Measurements from ENCODE around the gene CELSR1.
"Not testable (repeated sequence)": the region's sequence is repeated elsewhere in the genome, so short reads cannot be mapped to it uniquely, and the experiment has no call there.

The CELSR1 gene

DNA sequence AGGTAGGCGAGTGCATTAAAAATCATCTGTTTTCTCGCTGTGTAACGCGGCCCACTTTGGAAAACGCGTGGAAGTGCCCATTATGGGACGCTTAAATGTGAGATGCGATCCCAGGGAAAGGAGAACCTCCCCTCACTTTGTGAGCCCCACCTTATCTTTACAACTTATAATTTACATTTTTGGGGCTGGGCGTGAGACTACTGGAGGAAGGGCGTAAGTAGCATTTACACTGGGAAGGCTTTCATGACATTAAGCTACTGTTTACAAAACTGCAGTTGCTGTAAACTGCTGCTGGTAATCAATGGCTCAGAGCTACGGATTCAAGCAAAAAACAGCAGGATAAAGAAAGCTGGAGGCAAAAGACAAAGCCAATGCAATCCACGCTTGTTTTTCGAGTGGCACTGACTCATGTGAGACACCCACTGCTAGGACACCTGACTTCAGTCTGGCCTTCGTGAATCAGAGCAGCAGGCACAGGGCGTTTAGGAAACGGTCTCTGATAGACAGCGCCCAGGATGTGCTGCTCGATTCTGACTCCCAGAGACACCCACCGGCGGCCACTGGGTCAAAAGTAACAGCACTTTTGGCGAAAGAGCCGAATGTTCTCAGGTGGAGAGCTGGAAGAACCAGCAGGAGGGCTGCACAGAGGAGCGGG, 123.6 kb downstream of the CELSR1 start:
- Histone ChIP-seq H3K9ac (ENCODE audit: low read depth, low read length) (no peak overlapping the region), H3K4me3 (ENCODE audit: low read depth, low read length) (no peak overlapping the region), H3K9me3 (ENCODE audit: control insufficient read depth, insufficient read depth, low read length) (no peaks in the 10 kb centered on the region), H3K36me3 (ENCODE audit: control insufficient read depth, insufficient read depth, low read length) (0 out of 2 replicates have a peak, but pooled peaks cover 3% of the 10 kb centered on the region), H3K27me3 (ENCODE audit: control insufficient read depth, insufficient read depth, low read length) (no peaks in the 10 kb centered on the region), H3K4me1 (ENCODE audit: control insufficient read depth, insufficient read depth, low read length) (no peaks in the 10 kb centered on the region), H3K27ac (ENCODE audit: low read depth, low read length) (no peak overlapping the region)

DNA sequence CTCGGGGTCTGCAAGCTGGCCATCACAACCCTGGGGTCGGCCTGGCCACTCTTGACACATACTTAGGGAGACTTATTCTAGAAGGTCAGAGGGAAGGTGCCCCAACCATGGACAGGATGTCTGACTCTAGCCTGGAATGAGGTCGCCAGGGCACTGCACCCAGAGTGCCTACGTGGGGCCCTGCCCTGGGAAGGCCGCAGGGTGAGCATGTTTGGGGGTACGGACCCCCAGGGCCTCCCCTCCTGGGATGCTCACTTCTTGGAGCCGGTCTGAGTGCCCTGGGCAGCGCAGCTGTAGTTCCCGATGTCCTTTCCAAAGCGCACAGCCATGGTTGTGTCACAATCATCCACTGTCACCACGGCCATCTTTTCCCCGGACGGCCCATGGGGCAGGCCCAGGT, 126.1 kb downstream of the CELSR1 start:
- no peak overlapping the region for H3K9ac ChIP-seq (ENCODE audit: low read depth, low read length)
- no peak overlapping the region for H3K27ac ChIP-seq (ENCODE audit: low read depth, low read length)

GRCh38 chr22:46410291-46410808, 127.1 kb downstream of the CELSR1 start:
- Histone ChIP-seq H3K4me3 (ENCODE audit: low read depth, low read length) (no peak overlapping the region), H3K4me1 (ENCODE audit: control insufficient read depth, insufficient read depth, low read length) (no peaks in the 10 kb centered on the region), H3K9me3 (ENCODE audit: control insufficient read depth, insufficient read depth, low read length) (no peaks in the 10 kb centered on the region), H3K9ac (ENCODE audit: low read depth, low read length) (no peak overlapping the region), H3K36me3 (ENCODE audit: control insufficient read depth, insufficient read depth, low read length) (no peaks in the 10 kb centered on the region), H3K27ac (ENCODE audit: low read depth, low read length) (no peak overlapping the region), H3K27me3 (ENCODE audit: control insufficient read depth, insufficient read depth, low read length) (no peaks in the 10 kb centered on the region)

More for the DNA sequence above, 126.1 kb downstream of the CELSR1 start:
- Histone ChIP-seq H3K27me3 (ENCODE audit: control insufficient read depth, insufficient read depth, low read length) (no peaks in the 10 kb centered on the region), H3K9me3 (ENCODE audit: control insufficient read depth, insufficient read depth, low read length) (no peaks in the 10 kb centered on the region), H3K36me3 (ENCODE audit: control insufficient read depth, insufficient read depth, low read length) (no peaks in the 10 kb centered on the region), H3K4me1 (ENCODE audit: control insufficient read depth, insufficient read depth, low read length) (no peaks in the 10 kb centered on the region), H3K4me3 (ENCODE audit: low read depth, low read length) (no peak overlapping the region)

DNA sequence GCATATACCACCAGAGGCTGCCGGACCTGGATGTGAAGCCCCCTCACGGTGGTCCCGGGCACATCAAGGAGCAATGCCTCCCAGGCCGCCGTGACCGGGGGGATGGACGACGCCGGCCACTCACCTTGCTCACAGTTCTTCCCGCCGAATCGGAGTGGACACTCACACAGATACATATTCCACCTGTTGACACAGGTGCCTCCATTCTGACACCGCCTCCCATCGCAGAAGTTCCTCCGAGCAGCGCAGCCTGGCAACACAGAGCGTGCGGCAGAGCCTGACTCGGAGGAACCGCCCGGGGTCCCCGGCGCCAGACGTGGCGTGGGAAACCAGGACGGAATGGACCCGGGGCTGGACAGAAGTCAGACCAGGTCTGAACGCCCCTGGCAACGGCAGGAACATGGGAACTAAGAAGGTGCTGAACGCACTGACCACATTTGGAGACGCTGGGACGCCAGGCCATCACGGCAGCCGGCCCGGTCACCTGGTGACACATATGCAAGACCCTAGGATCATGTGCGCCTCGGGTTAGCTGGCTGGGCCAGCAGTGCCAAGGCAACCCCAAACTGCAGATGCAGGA, 127.7 kb downstream of the CELSR1 start:
- H3K36me3 ChIP-seq (ENCODE audit: control insufficient read depth, insufficient read depth, low read length) = no peaks in the 10 kb centered on the region
- H3K4me1 ChIP-seq (ENCODE audit: control insufficient read depth, insufficient read depth, low read length) = no peaks in the 10 kb centered on the region
- no peaks in the 10 kb centered on the region for H3K9me3 ChIP-seq (ENCODE audit: control insufficient read depth, insufficient read depth, low read length)
- no peak overlapping the region for H3K27ac ChIP-seq (ENCODE audit: low read depth, low read length)
- no peak overlapping the region for H3K9ac ChIP-seq (ENCODE audit: low read depth, low read length)
- H3K4me3 ChIP-seq (ENCODE audit: low read depth, low read length) = no peak overlapping the region
- no peaks in the 10 kb centered on the region for H3K27me3 ChIP-seq (ENCODE audit: control insufficient read depth, insufficient read depth, low read length)

DNA sequence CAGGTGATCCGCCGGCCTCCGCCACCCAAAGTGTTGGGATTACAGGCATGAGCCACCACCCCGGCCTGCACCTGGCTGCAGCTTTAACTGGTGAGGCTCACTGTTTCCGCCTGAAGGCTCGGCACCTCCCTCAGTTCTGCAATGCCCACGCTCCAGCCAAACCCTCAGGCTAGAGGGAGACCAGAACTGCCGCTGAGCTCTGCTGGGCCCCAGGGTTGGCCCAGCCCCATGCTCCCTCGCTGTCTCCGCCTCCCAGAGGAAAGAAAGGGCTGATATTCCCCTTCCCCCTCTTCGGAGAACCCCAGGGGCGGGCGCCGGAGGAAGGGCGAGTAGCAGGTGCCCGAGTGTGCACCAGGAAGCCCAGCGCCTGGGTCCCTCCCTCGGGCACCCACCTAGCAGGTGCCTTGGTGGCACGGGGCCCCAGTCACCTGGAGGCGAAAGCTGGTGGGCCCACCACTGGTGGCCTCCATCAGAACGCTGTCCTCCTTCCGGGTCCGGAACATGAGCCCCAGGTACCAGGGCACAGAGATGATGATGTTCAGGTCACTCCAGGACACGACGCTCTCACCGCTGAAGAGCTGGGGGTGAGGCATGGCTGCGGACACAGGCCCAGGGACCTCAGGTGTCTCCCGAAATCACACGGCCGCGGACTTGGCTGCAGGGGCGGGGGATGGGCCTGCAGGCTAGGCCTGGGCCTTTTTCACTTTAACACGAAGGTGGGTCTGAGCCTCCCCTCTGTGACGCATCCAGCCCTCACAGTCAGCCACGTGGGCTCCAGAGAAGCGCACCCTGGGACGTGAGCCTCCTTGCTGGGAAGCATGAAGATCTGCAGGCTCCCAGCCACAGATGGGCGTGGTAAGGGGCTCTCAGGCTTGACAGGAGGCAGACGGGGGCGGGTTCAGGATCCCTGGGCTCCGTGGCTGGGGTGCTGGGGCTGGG, 128.6 kb downstream of the CELSR1 start:
- no peaks in the 10 kb centered on the region for H3K9me3 ChIP-seq (ENCODE audit: control insufficient read depth, insufficient read depth, low read length)
- H3K4me1 ChIP-seq (ENCODE audit: control insufficient read depth, insufficient read depth, low read length) = no peaks in the 10 kb centered on the region
- no peak overlapping the region for H3K4me3 ChIP-seq (ENCODE audit: low read depth, low read length)
- H3K9ac ChIP-seq (ENCODE audit: low read depth, low read length) = no peak overlapping the region
- no peak overlapping the region for H3K27ac ChIP-seq (ENCODE audit: low read depth, low read length)
- no peaks in the 10 kb centered on the region for H3K27me3 ChIP-seq (ENCODE audit: control insufficient read depth, insufficient read depth, low read length)
- H3K36me3 ChIP-seq (ENCODE audit: control insufficient read depth, insufficient read depth, low read length) = no peaks in the 10 kb centered on the region

DNA sequence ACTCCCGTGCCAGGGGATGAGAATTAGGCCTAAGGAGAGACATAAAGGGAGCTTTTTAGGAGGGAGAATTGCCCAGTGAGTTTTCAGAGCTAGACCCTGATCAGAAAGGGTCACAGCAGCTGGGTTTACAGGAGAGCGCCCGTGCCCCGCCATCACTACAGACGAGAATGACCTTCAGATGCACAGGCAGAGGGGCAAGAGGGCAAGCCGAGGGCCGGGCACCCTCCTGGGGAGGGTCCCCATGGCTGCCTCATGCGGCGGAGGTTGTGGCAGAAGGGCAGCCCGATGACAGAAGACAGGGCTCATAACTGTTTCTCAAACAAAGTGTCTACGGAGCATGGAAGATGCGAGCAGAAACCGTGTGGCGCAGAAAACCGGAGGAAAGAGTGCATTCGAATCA, 129.7 kb downstream of the CELSR1 start:
- no peaks in the 10 kb centered on the region for H3K27me3 ChIP-seq (ENCODE audit: control insufficient read depth, insufficient read depth, low read length)
- H3K27ac ChIP-seq (ENCODE audit: low read depth, low read length) = no peak overlapping the region
- no peaks in the 10 kb centered on the region for H3K36me3 ChIP-seq (ENCODE audit: control insufficient read depth, insufficient read depth, low read length)
- no peaks in the 10 kb centered on the region for H3K9me3 ChIP-seq (ENCODE audit: control insufficient read depth, insufficient read depth, low read length)
- H3K9ac ChIP-seq (ENCODE audit: low read depth, low read length) = no peak overlapping the region
- no peaks in the 10 kb centered on the region for H3K4me1 ChIP-seq (ENCODE audit: control insufficient read depth, insufficient read depth, low read length)
- no peak overlapping the region for H3K4me3 ChIP-seq (ENCODE audit: low read depth, low read length)

DNA sequence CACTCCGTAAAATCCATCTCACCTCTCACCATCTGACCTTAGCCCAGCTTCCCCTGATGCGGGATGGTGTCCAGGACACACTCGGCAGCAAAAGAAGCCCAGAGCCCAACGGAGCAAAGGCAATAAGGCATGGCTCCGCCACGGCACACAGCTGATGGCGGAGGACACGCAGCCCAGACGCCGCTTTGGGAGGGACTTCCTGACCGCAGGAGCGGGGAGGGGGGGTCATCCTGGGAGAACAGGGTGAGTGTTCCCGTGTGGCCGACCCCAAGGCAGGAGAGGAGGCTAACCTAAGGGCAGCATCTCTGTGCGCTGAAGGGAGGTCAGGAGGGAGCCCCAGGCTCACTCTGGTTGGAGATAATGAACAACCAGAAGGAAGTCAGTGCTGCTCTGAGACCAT, 130.6 kb downstream of the CELSR1 start:
- Histone ChIP-seq H3K4me1 (ENCODE audit: control insufficient read depth, insufficient read depth, low read length) (no peaks in the 10 kb centered on the region), H3K9me3 (ENCODE audit: control insufficient read depth, insufficient read depth, low read length) (no peaks in the 10 kb centered on the region), H3K27ac (ENCODE audit: low read depth, low read length) (no peak overlapping the region), H3K27me3 (ENCODE audit: control insufficient read depth, insufficient read depth, low read length) (no peaks in the 10 kb centered on the region), H3K36me3 (ENCODE audit: control insufficient read depth, insufficient read depth, low read length) (no peaks in the 10 kb centered on the region), H3K4me3 (ENCODE audit: low read depth, low read length) (no peak overlapping the region), H3K9ac (ENCODE audit: low read depth, low read length) (no peak overlapping the region)

GRCh38 chr22:46406349-46406748, 131.1 kb downstream of the CELSR1 start:
- Histone ChIP-seq H3K27ac (ENCODE audit: low read depth, low read length) (no peak overlapping the region), H3K4me3 (ENCODE audit: low read depth, low read length) (no peak overlapping the region)

DNA sequence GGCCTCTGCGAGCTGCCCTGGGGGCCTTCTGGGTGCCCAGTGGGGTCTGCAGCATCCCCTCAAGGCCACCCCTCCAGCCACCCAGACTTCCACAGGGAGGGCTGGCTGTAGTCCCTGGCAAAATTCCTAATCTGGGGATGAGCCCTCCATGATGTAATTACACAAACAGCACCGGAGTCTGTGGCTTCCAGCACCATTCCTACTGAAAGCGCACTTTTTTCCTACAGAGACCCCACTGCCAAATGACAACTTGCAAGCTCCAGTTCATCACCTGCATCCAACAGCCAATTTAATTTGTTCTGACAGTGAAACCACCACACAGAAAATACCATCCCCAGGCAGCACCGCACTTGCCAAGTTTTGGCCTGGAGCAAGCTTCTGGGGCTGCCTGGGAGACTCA, 131.5 kb downstream of the CELSR1 start:
- H3K27ac ChIP-seq (ENCODE audit: low read depth, low read length) = no peak overlapping the region
- no peaks in the 10 kb centered on the region for H3K4me1 ChIP-seq (ENCODE audit: control insufficient read depth, insufficient read depth, low read length)
- no peak overlapping the region for H3K9ac ChIP-seq (ENCODE audit: low read depth, low read length)
- H3K27me3 ChIP-seq (ENCODE audit: control insufficient read depth, insufficient read depth, low read length) = no peaks in the 10 kb centered on the region
- H3K9me3 ChIP-seq (ENCODE audit: control insufficient read depth, insufficient read depth, low read length) = no peaks in the 10 kb centered on the region
- H3K4me3 ChIP-seq (ENCODE audit: low read depth, low read length) = no peak overlapping the region
- H3K36me3 ChIP-seq (ENCODE audit: control insufficient read depth, insufficient read depth, low read length) = no peaks in the 10 kb centered on the region

More at GRCh38 chr22:46406349-46406748, 131.1 kb downstream of the CELSR1 start:
- Histone ChIP-seq H3K9me3 (ENCODE audit: control insufficient read depth, insufficient read depth, low read length) (no peaks in the 10 kb centered on the region), H3K27me3 (ENCODE audit: control insufficient read depth, insufficient read depth, low read length) (no peaks in the 10 kb centered on the region), H3K4me1 (ENCODE audit: control insufficient read depth, insufficient read depth, low read length) (no peaks in the 10 kb centered on the region), H3K9ac (ENCODE audit: low read depth, low read length) (no peak overlapping the region), H3K36me3 (ENCODE audit: control insufficient read depth, insufficient read depth, low read length) (no peaks in the 10 kb centered on the region)

DNA sequence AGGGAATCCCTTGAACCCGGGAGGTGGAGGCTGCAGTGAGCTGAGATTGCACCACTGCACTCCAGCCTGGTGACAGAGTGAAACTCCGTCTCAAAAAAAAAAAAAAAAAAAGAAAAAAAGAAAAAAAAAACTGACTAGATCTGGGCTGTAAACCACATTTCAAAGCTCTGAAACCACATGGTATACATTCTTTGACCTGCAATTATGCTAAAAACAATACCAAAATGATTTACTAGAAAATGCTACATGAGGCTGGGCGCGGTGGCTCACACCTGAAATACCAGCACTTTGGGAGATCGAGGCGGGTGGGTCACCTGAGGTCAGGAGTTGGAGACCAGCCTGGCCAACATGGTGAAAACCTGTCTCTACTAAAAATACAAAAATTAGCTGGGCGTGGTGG, 133.5 kb downstream of the CELSR1 start:
- not testable (repeated sequence) for H3K4me1 ChIP-seq (ENCODE audit: control insufficient read depth, insufficient read depth, low read length); H3K36me3 ChIP-seq (ENCODE audit: control insufficient read depth, insufficient read depth, low read length); H3K27ac ChIP-seq (ENCODE audit: low read depth, low read length); H3K4me3 ChIP-seq (ENCODE audit: low read depth, low read length); H3K9ac ChIP-seq (ENCODE audit: low read depth, low read length); H3K9me3 ChIP-seq (ENCODE audit: control insufficient read depth, insufficient read depth, low read length); H3K27me3 ChIP-seq (ENCODE audit: control insufficient read depth, insufficient read depth, low read length)

GRCh38 chr22:46402505-46402904, 134.9 kb downstream of the CELSR1 start:
- Histone ChIP-seq H3K36me3 (ENCODE audit: control insufficient read depth, insufficient read depth, low read length) (peaks cover 2% of the 10 kb centered on the region; the same call in 1 of the 2 replicates), H3K9me3 (ENCODE audit: control insufficient read depth, insufficient read depth, low read length) (no peaks in the 10 kb centered on the region), H3K27ac (ENCODE audit: low read depth, low read length) (no peak overlapping the region), H3K27me3 (ENCODE audit: control insufficient read depth, insufficient read depth, low read length) (no peaks in the 10 kb centered on the region), H3K4me3 (ENCODE audit: low read depth, low read length) (no peak overlapping the region), H3K9ac (ENCODE audit: low read depth, low read length) (no peak overlapping the region), H3K4me1 (ENCODE audit: control insufficient read depth, insufficient read depth, low read length) (no peaks in the 10 kb centered on the region)

All from HUES48 (cell line).